Body of pancreas (tissue), 4 donors: ENCODE results near the gene TMUB1.

Source experiments
- CTCF ChIP-seq, 7 experiments: fragments of 450-650 bp in 4 of 7; fragments of 200-600 bp in 3 of 7; sonication (generic) in 3 of 7; IDR thresholded peaks; one replicate each; pipeline ENCODE4 v1.5.1; 2016 to 2019; ENCODE audit warnings: antibody characterized with exemption in 7 of 7
- POLR2A ChIP-seq, 3 donors: fragments of 450-650 bp; IDR thresholded peaks; one replicate each; pipeline ENCODE4 v1.6.1; 2016; ENCODE audit warnings: antibody characterized with exemption in 3 of 3, mild to moderate bottlenecking in 2 of 3

GRCh38 chr7:151123158-151123821 lies 40.0 kb upstream of the TMUB1 start:
- no peak for TF ChIP-seq CTCF (IDR thresholded peaks at IDR 0.05)
- TF ChIP-seq POLR2A (IDR thresholded peaks at IDR 0.05) = no peak
